HG02943 (cell line): Measurements from ENCODE around the gene HDAC6.
"Not testable (repeated sequence)": the region's sequence is repeated elsewhere in the genome, so short reads cannot be mapped to it uniquely, and the experiment has no call there.

Experiments used
- ATAC-seq: cut with Tn5 transposase; IDR thresholded peaks from one replicate; pipeline ENCODE4 v1.9.1; 2021; ENCODE audit warnings: mild to moderate bottlenecking, low read depth, moderate library complexity; ENCODE audit not compliant: unreplicated experiment

Gene HDAC6

GRCh38 chrX:48823053-48823452 lies 21.2 kb downstream of the HDAC6 start:
- no peak for ATAC-seq

GRCh38 chrX:48824066-48824465 lies 22.2 kb downstream of the HDAC6 start:
- no peak for ATAC-seq

GRCh38 chrX:48826135-48826875 lies 24.4 kb downstream of the HDAC6 start, which contains the start of gene ERAS:
TSS of gene ERAS (plus strand) at chrX:48826513. CDS start at chrX:48829124, 2,611 bp downstream.
- ATAC-seq = no peak

GRCh38 chrX:48826876-48827653 lies 25.2 kb downstream of the HDAC6 start:
- ATAC-seq = no peak

- no peak for ATAC-seq
These were observed 25.7 kb downstream of the HDAC6 start for GRCh38 chrX:48827654-48827968.

- no peak for ATAC-seq
These were observed 27.3 kb downstream of the HDAC6 start for GRCh38 chrX:48829016-48829735.

- ATAC-seq = no peak
These were observed 29.5 kb downstream of the HDAC6 start for GRCh38 chrX:48831136-48831908.

- no peak for ATAC-seq
These were observed 30.0 kb downstream of the HDAC6 start for GRCh38 chrX:48831909-48832291.

- ATAC-seq = no peak
These were observed 31.8 kb downstream of the HDAC6 start for GRCh38 chrX:48833542-48834138.

- ATAC-seq = no peak
These were observed 32.5 kb downstream of the HDAC6 start for GRCh38 chrX:48834383-48834709.

GRCh38 chrX:48835524-48836329 lies 33.9 kb downstream of the HDAC6 start, which contains the start of gene PCSK1N:
TSS of gene PCSK1N (minus strand) at chrX:48835610. CDS start at chrX:48835532, 78 bp downstream.
- no peak for ATAC-seq

- ATAC-seq = no peak
These were observed 37.8 kb downstream of the HDAC6 start for GRCh38 chrX:48839686-48840085.

- no peak for ATAC-seq
These were observed 47.0 kb downstream of the HDAC6 start for GRCh38 chrX:48848847-48849246.

- ATAC-seq = no peak
These were observed 51.0 kb downstream of the HDAC6 start for GRCh38 chrX:48852857-48853256.

GRCh38 chrX:48853494-48853893 lies 51.6 kb downstream of the HDAC6 start:
- ATAC-seq = not testable (repeated sequence)

GRCh38 chrX:48854121-48854804 lies 52.4 kb downstream of the HDAC6 start:
- ATAC-seq = not testable (repeated sequence)

- ATAC-seq = no peak
These were observed 53.0 kb downstream of the HDAC6 start for GRCh38 chrX:48854898-48855297.

GRCh38 chrX:48864210-48864609 lies 62.3 kb downstream of the HDAC6 start:
- no peak for ATAC-seq

- not testable (repeated sequence) for ATAC-seq
These were observed 70.2 kb downstream of the HDAC6 start for GRCh38 chrX:48872017-48872416.
